K562 (cell line): ENCODE data around the gene STK11. TPM values are rescaled to one million over a fixed set of nuclear protein-coding genes. Genes with fewer than 3 reads are reported as not detected.

Source experiments
- ATAC-seq: fragments of 200-7000 bp; cut with Tn5 transposase; 3 replicates; pipeline ENCODE4 v1.9.1; 2020; ENCODE audit warnings: moderate library complexity
- BruUV-seq: library from RNA; stranded (reverse); fragments of 400-500 nt; replicated peaks from 2 replicates; lab custom pipeline; 2021; lab: Mats Ljungman, UMichigan
- CTCF ChIA-PET: fragments of 300-600 bp; formaldehyde crosslinking; extraction: SDS; loops from one replicate; lab custom pipeline; 2021; ENCODE audit warnings: low intra/inter-chr PET ratio; lab: Yijun Ruan, JAX
- POLR2A ChIA-PET: fragments of 300-600, 350-650 bp; sonication (Branson Sonifier 250); formaldehyde crosslinking; extraction: SDS; loops from one replicate; lab custom pipeline; 2021; ENCODE audit warnings: antibody characterized with exemption, inconsistent platforms; lab: Yijun Ruan, JAX
- DNase-seq, 4 experiments: peaks; one replicate each; pipeline versions ENCODE4 v3.0.0 to v3.0.0-alpha.2; 2011 to 2018; ENCODE audit warnings: low spot score in 3 of 4, mixed read lengths in 3 of 4; ENCODE audit errors: extremely low read depth in 1 of 4
- FAIRE-seq: peaks from 2 replicates; lab custom pipeline; 2011; peaks lifted over from hg19 to GRCh38; lab: Jason Lieb, UNC
- H2AFZ ChIP-seq: 2 replicates; pipeline ENCODE4 v1.6.0; 2011; ENCODE audit warnings: low read depth, low read length, control low read depth, inconsistent platforms
- H3K27ac ChIP-seq: fragments of 200-600 bp; 3 replicates; pipeline ENCODE4 v1.8.0; 2011; ENCODE audit warnings: low read depth, mild to moderate bottlenecking, control low read depth, inconsistent platforms, low read length, moderate library complexity, mixed read lengths; ENCODE audit errors: extremely low read depth
- H3K27me3 ChIP-seq, 2 experiments: fragments of 300-600 bp in 1 of 2; 2 replicates in 1 of 2; 3 replicates in 1 of 2; pipeline versions ENCODE4 v1.6.0 to v1.8.0; 2011; ENCODE audit warnings: inconsistent platforms in 2 of 2, low read length in 2 of 2, mild to moderate bottlenecking in 1 of 2, mixed read lengths in 1 of 2, moderate library complexity in 1 of 2; ENCODE audit not compliant: control insufficient read depth in 2 of 2, insufficient read depth in 2 of 2
- H3K36me3 ChIP-seq: fragments of 300-600 bp; 3 replicates; pipeline ENCODE4 v1.8.0; 2011; ENCODE audit warnings: mild to moderate bottlenecking, low read length, inconsistent platforms; ENCODE audit not compliant: control insufficient read depth, insufficient read depth
- H3K4me1 ChIP-seq, 2 experiments: fragments of 200-600 bp in 1 of 2; replicated peaks in 1 of 2; 2 replicates in 1 of 2; 3 replicates in 1 of 2; pipeline versions ENCODE4 v1.5.1 to v1.8.0; 2011; ENCODE audit warnings: inconsistent platforms in 2 of 2, low read length in 2 of 2, mild to moderate bottlenecking in 1 of 2, mixed read lengths in 1 of 2, moderate library complexity in 1 of 2; ENCODE audit not compliant: control insufficient read depth in 2 of 2, insufficient read depth in 2 of 2
- H3K4me2 ChIP-seq: 2 replicates; pipeline ENCODE4 v1.6.1; 2011; ENCODE audit warnings: low read length, control low read depth, inconsistent platforms, mixed read lengths; ENCODE audit not compliant: insufficient read depth
- H3K4me3 ChIP-seq: fragments of 200-600 bp; sonication (generic), shearing (Covaris generic); 2 replicates; pipeline ENCODE4 v1.5.1; 2016; ENCODE audit warnings: control low read depth, inconsistent platforms
- H3K79me2 ChIP-seq: fragments of 200-600 bp; 3 replicates; pipeline ENCODE4 v1.8.0; 2011; ENCODE audit warnings: low read length, inconsistent platforms; ENCODE audit not compliant: control insufficient read depth, insufficient read depth
- H3K9ac ChIP-seq, 2 experiments: 2 replicates each; pipeline versions ENCODE4 v1.6.0 to v1.6.1; 2011; ENCODE audit warnings: low read depth in 2 of 2, low read length in 2 of 2, control low read depth in 1 of 2, inconsistent platforms in 1 of 2, mild to moderate bottlenecking in 1 of 2, mixed read lengths in 1 of 2; ENCODE audit not compliant: insufficient read depth in 1 of 2
- H3K9me1 ChIP-seq: one replicate; pipeline ENCODE4 v1.6.0; 2011; ENCODE audit warnings: inconsistent platforms, mild to moderate bottlenecking, low read length, moderate library complexity; ENCODE audit not compliant: control insufficient read depth, insufficient read depth
- H3K9me3 ChIP-seq: replicated peaks from 2 replicates; pipeline ENCODE4 v1.5.1; 2011; ENCODE audit warnings: low read depth, low read length, inconsistent platforms; ENCODE audit not compliant: control insufficient read depth, insufficient read depth
- H4K20me1 ChIP-seq: replicated peaks from 2 replicates; pipeline ENCODE4 v1.6.1; 2011; ENCODE audit warnings: low read length, inconsistent platforms, mixed read lengths; ENCODE audit not compliant: control insufficient read depth, insufficient read depth
- C11orf30 ChIP-seq: fragments of 450-650 bp; IDR thresholded peaks from 2 replicates; pipeline ENCODE4 v1.6.1; 2016; ENCODE audit warnings: low read depth, mild to moderate bottlenecking
- CSDE1 ChIP-seq, 2 experiments: fragments of 450-650 bp; IDR thresholded peaks; 2 replicates each; pipeline ENCODE4 v1.6.1; 2016; ENCODE audit warnings: mild to moderate bottlenecking in 1 of 2
- FOXA1 ChIP-seq: fragments of 450-650 bp; IDR thresholded peaks from 2 replicates; pipeline ENCODE4 v1.6.1; 2016; ENCODE audit warnings: mild to moderate bottlenecking, borderline replicate concordance
- FOXJ2 ChIP-seq: fragments of 200-800 bp; sonication (Bioruptor generic); IDR thresholded peaks from 2 replicates; pipeline ENCODE4 v1.6.1; 2016; ENCODE audit warnings: missing genetic modification characterization, missing compliant biosample characterization
- FOXK2 ChIP-seq, 2 experiments: fragments of 450-650 bp; IDR thresholded peaks in 1 of 2; conservative IDR thresholded peaks in 1 of 2; 2 replicates each; pipeline ENCODE4 v1.6.1; 2016; ENCODE audit warnings: low read depth in 2 of 2, mild to moderate bottlenecking in 1 of 2
- HSF4 ChIP-seq: fragments of 250-450 bp; sonication (Bioruptor Pico); IDR thresholded peaks from 2 replicates; pipeline ENCODE4 v2.1.2; 2022; ENCODE audit warnings: mild to moderate bottlenecking, moderate library complexity, borderline replicate concordance
- KAT7 ChIP-seq: sonication (generic); formaldehyde crosslinking; IDR thresholded peaks from 2 replicates; pipeline ENCODE4 v1.8.0; 2022; ENCODE audit warnings: missing genetic modification reagents, mild to moderate bottlenecking, borderline replicate concordance
- MYNN ChIP-seq, 2 experiments: sonication (generic); formaldehyde crosslinking in 1 of 2; IDR thresholded peaks; 2 replicates each; pipeline versions ENCODE4 v1.5.0 to v1.6.1; 2016 to 2020; ENCODE audit warnings: antibody characterized with exemption in 1 of 2, missing genetic modification reagents in 1 of 2
- NUFIP1 ChIP-seq: fragments of 450-650 bp; IDR thresholded peaks from 2 replicates; pipeline ENCODE4 v1.6.1; 2018; ENCODE audit not compliant: partially characterized antibody
- RBBP5 ChIP-seq: fragments of 200-600 bp; sonication (generic); IDR thresholded peaks from 2 replicates; pipeline ENCODE4 v1.6.1; 2012; ENCODE audit warnings: borderline replicate concordance, mild to moderate bottlenecking, low read length, control low read depth, inconsistent platforms; ENCODE audit not compliant: insufficient read depth, poor library complexity, severe bottlenecking
- RBM14 ChIP-seq: fragments of 200-400 bp; formaldehyde crosslinking; IDR thresholded peaks from 2 replicates; pipeline ENCODE4 v1.6.1; 2018; ENCODE audit warnings: low read depth, mild to moderate bottlenecking, low read length, moderate library complexity, borderline replicate concordance; ENCODE audit not compliant: insufficient read depth
- SMAD3 ChIP-seq: fragments of 450-650 bp; formaldehyde crosslinking; conservative IDR thresholded peaks from 2 replicates; pipeline ENCODE4 v1.4.0; 2020; ENCODE audit warnings: mild to moderate bottlenecking
- TAF1 ChIP-seq: IDR thresholded peaks from 2 replicates; pipeline ENCODE4 v1.6.1; 2011; ENCODE audit warnings: mild to moderate bottlenecking, low read length, moderate library complexity; ENCODE audit not compliant: insufficient read depth, control insufficient read depth, severe bottlenecking; ENCODE audit errors: extremely low read depth
- TAF9B ChIP-seq: fragments of 450-650 bp; IDR thresholded peaks from 2 replicates; pipeline ENCODE4 v1.6.1; 2018; ENCODE audit warnings: mild to moderate bottlenecking; ENCODE audit not compliant: partially characterized antibody
- ZNF444 ChIP-seq: fragments of 250-450 bp; sonication (Bioruptor Pico); IDR thresholded peaks from 2 replicates; pipeline ENCODE4 v1.4.0; 2020; ENCODE audit warnings: mild to moderate bottlenecking, moderate library complexity
- ZNF644 ChIP-seq: fragments of 200-800 bp; sonication (Bioruptor generic); IDR thresholded peaks from 2 replicates; pipeline ENCODE4 v1.6.1; 2016; ENCODE audit warnings: low read depth, missing genetic modification characterization, missing compliant biosample characterization
- ZNF780A ChIP-seq: fragments of 250-450 bp; sonication (Bioruptor Pico); IDR thresholded peaks from 2 replicates; pipeline ENCODE4 v1.5.0; 2021; ENCODE audit warnings: mild to moderate bottlenecking
- ZNF830 ChIP-seq: fragments of 250-450 bp; sonication (Bioruptor Pico); IDR thresholded peaks from 2 replicates; pipeline ENCODE4 v1.5.0; 2021; ENCODE audit warnings: mild to moderate bottlenecking
- WGBS: fragments of 100-300 bp; shearing (Covaris generic); methylation state at CpG from one replicate; pipeline ENCODE4 v1.1.6; 2016; ENCODE audit warnings: low coverage, mixed read lengths; ENCODE audit not compliant: insufficient coverage; ENCODE audit errors: missing lambda C conversion rate; 5-methylcytosine and 5-hydroxymethylcytosine counted together
- in situ Hi-C: fragments of 300-500 bp; cut with MboI; formaldehyde crosslinking; loops from 4 replicates; pipeline ENCODE4 v1.15.0; 2018; ENCODE audit warnings: inconsistent platforms, mixed read lengths
- intact Hi-C: fragments of 100-400 bp; cut with micrococcal nuclease; formaldehyde crosslinking; loops from 2 replicates; pipeline ENCODE4 v1.14.2; 2022
- polyA plus RNA-seq, 8 experiments: library from polyadenylated mRNA; depleted of rRNA in 4 of 8; stranded (reverse) in 5 of 8; unstranded in 3 of 8; fragments of >200 nt; fragmentation: Nextera tagmentation in 2 of 8; fragmentation: Illumina TruSeq in 1 of 8; extraction: Ambion mirVana in 2 of 8; extraction: Trizol in 1 of 8; gene quantifications; 2 replicates each; pipeline versions ENCODE4 v1.2.1 to v1.2.3, GENCODE V29; 2011 to 2014; ENCODE audit warnings: inconsistent platforms in 1 of 8, missing spikeins in 1 of 8
- total RNA-seq, 7 experiments: library from RNA; depleted of rRNA in 6 of 7; stranded (reverse); fragments of >200 nt in 6 of 7; fragmentation: Illumina TruSeq in 2 of 7; extraction: Trizol in 2 of 7; gene quantifications; 2 replicates each; pipeline versions ENCODE4 v1.2.1 to v1.2.3, GENCODE V29; 2011 to 2021; ENCODE audit warnings: low replicate concordance in 1 of 7
- TF ChIP-seq, protein P1 (sequence below): sonication (generic); formaldehyde crosslinking; IDR thresholded peaks from 2 replicates; pipeline ENCODE4 v1.9.0; 2022; ENCODE audit warnings: mild to moderate bottlenecking, missing genetic modification reagents

The STK11 gene
- total and polyA plus RNA-seq, 9 of the 15 experiments (the other 6 are each of a cell fraction or from before 2014, with no cell fraction given), result 0.15 to 96.5 (median 31.7) TPM

DNA sequence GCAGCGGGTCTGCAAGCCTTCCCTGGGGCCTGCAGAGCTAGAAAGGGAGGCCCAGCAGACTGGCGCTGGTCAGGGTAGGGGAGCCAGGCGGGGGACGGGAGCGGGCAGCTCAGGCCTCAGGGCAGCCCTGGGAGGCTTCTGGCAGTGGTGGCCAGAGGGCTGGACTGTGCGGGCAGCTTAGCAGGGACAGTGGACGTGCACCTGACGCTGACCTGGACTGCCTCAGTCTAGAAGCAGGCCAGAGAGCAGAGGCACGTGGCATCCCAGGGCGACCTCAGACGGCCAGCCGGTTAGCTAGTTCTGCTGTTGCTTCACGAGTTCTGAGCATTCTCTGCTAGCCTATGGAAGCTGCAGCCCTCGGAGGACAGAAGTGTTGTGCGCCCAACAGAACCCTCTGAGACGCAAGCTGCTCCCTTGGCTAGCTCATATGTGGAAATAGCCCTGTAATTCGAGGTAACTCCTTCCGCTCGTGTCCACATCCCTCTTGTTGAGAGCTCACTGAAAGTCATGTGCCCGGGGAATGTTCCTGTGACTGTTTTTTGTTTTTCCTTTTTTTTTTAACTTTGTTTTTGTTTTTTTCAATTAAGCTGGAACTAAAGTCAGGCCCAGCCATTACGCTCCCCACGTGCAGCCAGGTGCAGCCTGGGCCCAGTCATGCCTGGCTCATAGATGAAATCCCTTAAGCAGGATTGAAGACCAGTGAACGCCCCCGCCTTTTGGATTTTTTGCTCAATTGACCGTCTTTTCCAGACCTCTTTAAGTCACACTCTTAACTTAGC is 67.9 kb downstream of the STK11 start (continued):
- TF ChIP-seq ZNF780A (no peak), C11orf30 (no peak), RBM14 (no peak), ZNF444 (CRISPR knock-in tag) (no peak)

DNA sequence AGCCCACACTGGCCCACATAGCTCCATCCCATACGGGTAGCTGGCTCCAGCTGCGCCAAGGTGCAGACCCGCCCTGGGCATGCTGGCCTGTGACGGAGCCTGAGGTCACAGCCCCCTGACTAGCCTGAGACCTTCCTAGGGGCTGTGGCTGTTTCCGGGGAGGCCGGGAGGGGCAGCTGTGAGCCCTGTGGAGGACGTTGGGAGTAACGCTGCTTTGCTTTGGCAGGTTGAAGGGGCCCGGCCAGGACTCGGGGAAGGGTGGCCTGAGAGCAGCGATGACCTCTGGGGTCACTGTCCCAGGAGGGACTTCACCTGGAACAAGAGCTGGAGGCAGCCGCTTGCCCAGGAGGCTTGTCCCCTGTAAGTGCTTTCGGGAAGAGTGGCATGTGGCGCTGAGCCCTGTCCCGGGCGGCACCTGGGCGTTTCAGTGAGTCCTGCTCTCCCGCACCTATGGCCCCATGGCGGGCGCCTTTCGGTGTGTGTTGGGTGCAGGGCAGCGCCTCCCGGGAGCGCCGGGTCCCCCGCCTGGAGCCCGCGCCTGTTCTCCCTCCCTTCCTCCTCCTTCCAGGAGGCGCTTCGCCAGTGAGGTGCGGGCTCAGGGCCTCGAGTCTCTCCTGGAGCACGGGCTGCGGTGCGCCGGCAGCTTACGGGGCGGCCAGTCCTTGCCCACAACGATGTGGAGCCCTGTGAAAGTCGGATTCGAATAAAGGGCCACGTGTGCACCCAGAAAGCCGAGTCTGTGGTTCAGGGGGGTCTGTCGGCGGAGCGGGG is 68.7 kb downstream of the STK11 start:
- FAIRE-seq, result peak; percentile 54
- Histone ChIP-seq H4K20me1 (peaks cover 27% of the 10 kb centered on the region), H3K4me2 (peak overlapping the region; percentile 93), H2AFZ (no peak overlapping the region), H3K79me2 (peaks cover 77% of the 10 kb centered on the region), H3K9me3 (no peaks in the 10 kb centered on the region), H3K27ac (peak overlapping the region; percentile 92), H3K36me3 (peaks cover 78% of the 10 kb centered on the region), H3K27me3 (no peaks in the 10 kb centered on the region), H3K4me3 (peak overlapping the region; percentile 68), H3K9me1 (no peaks in the 10 kb centered on the region), H3K4me1 (peaks cover 57 to 92% of the 10 kb centered on the region in 2 experiments), H3K9ac (peak overlapping the region; percentile 90 to 92)
- WGBS, result 4% methylated on average over 42 of the region's 46 CpGs
- TSS peak; percentile 72 for BruUV-seq
- intact Hi-C loops (loop anchor here (10.0 kb wide), 1 partner anchor 171 kb away; no protein-coding TSS in a partner anchor), in situ Hi-C loops (no loop called here)
- peak in 2 of 4 experiments; percentile 57 to 80 for DNase-seq
- ChIA-PET CTCF (interaction anchor here (0.6 kb wide), 1 partner anchor 97 kb away, joined by 3 read pairs; no protein-coding TSS in a partner anchor), POLR2A (interaction anchor here (0.6 to 2.8 kb wide), 10 partner anchors 10 to 474 kb away, joined by 3 to 14 read pairs (median 3); no protein-coding TSS in a partner anchor)
- peak; percentile 46 for ATAC-seq
- no peak for TF ChIP-seq FOXA1
- TF ChIP-seq KAT7, result 0 out of 2 replicates have a peak, but pooled peaks have one; percentile 79
- no peak for TF ChIP-seq NUFIP1
- no peak for TF ChIP-seq CSDE1 (IDR thresholded peaks at IDR 0.05)
- no peak for TF ChIP-seq FOXJ2
- TF ChIP-seq TAF9B, result no peak
- TF ChIP-seq HSF4 (CRISPR knock-in tag), result no peak
- TF ChIP-seq RBBP5, result peak; percentile 4
- TF ChIP-seq, protein P1, sequence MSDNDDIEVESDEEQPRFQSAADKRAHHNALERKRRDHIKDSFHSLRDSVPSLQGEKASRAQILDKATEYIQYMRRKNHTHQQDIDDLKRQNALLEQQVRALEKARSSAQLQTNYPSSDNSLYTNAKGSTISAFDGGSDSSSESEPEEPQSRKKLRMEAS (CRISPR knock-in tag), result peak; percentile 49
- peak; percentile 25 for TF ChIP-seq TAF1
- TF ChIP-seq SMAD3 (CRISPR knock-in tag), result no peak
- peak; percentile 10 for TF ChIP-seq MYNN (IDR thresholded peaks at IDR 0.05)
- no peak for TF ChIP-seq MYNN (CRISPR knock-in tag; IDR thresholded peaks at IDR 0.05)
- peak; percentile 61; the same call in 1 of the 2 replicates for TF ChIP-seq ZNF644 (tag)
- no peak for TF ChIP-seq FOXK2 (conservative IDR thresholded peaks at IDR 0.05 in 1 of 2, IDR thresholded peaks at IDR 0.05 in 1 of 2; ENCODE audit: low read depth in 2 of 2)
- no peak for TF ChIP-seq ZNF830 (CRISPR knock-in tag)
